HK-2 (cell line): ENCODE measurements around the gene NPTN.
"Not testable (repeated sequence)": the region's sequence is repeated elsewhere in the genome, so short reads cannot be mapped to it uniquely, and the experiment has no call there.

Experiments used
- DNase-seq: peaks from one replicate; pipeline ENCODE4 v3.0.0-alpha.2; 2018; ENCODE audit not compliant: unreplicated experiment

The NPTN gene

GRCh38 chr15:73570355-73571032, 62.7 kb downstream of the NPTN start:
- no peak for DNase-seq

DNA sequence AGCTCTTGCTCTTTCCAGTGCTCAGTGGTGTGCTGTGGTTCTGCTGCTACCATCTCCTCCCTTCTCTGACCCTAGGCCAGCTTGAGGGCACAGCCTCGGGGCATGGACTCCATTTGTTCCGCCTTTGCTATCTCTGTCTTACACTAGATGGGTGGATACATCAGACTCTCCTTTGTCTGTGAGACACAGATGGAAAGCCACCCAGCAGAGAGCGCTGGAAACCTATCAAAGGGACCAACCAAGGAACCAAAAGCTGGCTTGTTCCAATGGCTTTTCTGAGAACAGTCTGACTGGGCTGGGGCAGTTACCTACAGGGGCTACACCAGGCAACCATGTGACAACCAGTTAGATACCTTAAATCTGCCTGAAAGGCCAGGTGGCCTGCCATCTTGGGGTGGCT, 63.8 kb downstream of the NPTN start:
- DNase-seq = no peak

DNA sequence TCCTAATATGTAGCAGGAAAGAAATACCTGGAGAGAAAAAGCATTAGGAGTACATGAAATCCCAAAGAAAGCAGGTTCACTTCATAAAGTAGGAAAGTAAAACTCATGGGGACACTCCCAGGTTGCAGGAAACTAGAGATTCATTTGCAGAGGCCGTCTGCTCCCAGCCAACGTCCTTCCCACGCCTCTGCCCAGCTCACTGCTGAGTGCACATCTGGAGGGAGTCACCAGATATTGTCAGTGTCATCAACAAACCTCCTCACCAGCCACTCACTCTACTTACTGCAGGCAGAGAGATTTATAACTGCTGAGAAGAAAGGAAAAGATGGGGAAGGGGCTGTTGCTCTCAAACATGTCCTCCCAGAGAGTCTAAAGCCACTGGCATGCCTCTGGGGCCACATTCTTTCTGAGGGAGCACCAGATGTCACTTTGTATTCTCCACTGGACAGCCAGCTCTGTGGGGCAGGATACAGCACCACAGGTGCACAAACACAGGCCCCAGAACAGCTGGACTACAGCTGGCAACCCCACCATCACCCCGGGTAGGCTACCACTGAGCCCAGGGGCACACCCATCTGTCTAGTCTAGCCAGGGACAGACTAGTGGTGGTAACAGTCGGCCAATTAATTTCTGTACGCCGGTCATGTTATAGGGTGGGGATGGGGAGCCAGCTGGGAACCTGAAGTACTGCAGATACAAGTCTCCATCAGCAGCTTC, 64.5 kb downstream of the NPTN start:
- DNase-seq = no peak

DNA sequence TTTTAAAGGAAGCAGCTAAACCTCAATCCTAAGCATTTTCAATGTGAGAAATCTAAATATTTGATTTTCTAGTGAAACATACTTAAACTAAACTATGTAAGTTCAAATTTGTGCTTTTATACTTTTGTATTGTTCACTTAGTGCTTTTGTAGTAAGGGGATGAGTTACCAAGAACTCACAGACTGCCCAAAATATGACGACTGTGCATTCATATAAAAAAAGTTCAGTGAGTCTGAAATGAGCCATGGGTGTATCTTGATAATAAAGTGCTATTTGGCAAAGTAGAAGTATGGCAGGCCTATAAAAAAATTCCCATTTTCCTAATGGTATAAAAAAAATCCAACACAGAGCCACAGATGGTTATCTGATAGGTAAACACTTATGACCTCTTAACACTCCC, 66.2 kb downstream of the NPTN start:
- no peak for DNase-seq

DNA sequence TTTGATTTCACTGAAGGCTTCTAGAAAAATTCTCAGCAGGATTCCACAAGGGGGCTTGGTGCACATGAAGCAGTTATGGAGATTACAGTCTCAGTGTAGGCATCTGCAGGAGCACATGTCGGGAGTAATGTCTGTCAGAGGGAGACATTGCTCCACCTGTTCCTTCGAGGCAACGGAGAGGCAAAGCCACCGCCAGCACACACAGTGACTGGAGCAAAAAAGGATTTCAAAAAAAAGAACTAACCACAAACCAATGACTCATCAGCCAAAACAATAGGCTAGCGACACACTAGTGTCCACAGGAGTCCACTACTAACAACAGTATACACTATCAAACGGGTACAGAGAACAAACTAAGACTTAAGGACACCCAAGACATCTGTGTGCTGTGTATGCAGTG, 68.9 kb downstream of the NPTN start:
- peak; percentile 12 for DNase-seq

GRCh38 chr15:73560501-73561117, 72.6 kb downstream of the NPTN start:
- DNase-seq = no peak

GRCh38 chr15:73558529-73558928, 74.7 kb downstream of the NPTN start:
- DNase-seq = no peak

DNA sequence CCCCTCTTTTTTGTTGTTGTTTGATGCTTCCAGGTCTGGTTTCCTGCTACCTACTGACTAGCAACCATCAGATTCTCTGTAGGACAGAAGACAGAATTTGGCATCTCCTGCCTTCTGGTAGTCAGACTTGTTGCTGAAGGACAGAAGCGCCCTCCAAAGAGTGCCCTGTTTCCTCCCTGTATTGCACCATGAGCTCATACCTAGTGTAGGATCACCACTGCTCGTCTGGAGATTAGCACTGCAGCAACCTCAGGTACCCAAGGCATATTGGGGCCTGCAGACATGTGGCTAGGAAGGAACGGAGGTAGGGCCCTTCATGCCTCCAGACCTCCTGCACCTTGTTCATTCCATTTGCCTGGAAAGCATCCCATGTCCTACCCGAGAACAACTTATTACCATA, 78.1 kb downstream of the NPTN start:
- no peak for DNase-seq

DNA sequence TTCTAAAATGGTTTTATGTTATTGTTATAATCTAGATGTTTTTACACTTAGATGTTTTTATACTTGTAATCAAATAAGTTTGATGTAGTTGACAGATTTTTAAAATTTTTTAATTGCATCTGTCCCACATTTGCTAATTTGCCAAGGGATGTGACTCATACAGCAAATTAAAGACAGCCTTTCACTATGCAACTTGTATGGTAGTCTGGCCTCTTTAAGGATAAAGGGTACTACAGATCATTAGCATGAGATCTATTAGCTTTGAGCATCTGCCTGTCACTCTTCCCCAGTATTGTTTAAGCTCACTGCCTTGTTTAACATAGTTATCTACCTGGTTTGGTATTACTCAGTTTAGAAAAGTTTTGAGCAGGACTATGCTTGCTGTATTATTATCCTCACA, 83.0 kb downstream of the NPTN start:
- DNase-seq = no peak

DNA sequence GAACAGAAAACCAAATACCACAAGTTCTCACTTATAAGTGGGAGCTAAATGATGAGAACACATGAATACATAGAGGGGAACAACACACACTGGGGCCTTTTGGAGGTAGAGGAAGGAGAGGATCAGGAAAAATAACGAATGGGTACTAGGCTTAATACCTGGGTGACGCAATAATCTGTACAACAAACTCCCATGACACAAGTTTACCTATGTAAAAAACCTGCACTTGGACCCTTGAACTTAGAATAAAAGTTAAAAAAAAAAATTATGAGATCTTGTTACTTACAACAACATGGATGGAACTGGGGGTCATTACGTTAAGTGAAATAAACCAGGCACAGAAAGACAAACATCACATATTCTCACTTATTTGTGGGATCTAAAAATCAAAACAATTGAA, 84.3 kb downstream of the NPTN start:
- not testable (repeated sequence) for DNase-seq

- DNase-seq = no peak
Observed at GRCh38 chr15:73541479-73541878, 91.7 kb downstream of the NPTN start.

DNA sequence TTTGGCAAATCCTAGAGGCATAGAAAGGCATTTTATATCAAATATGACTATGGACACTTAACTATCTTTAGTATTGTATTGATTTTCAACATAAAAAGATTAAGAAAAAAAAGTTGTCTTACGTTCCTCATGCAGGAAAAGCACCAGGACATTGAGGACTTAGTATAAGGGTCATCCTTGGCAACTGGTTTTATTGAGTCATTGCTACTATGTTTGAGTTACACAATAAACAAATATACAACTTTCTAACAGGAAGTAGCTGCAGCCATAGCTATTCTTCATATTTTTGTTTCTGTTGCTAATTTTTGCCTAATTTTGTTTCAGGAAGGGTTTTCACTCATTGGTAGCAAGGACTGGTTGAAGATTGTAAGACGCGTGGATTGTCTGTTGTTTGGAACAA, 93.0 kb downstream of the NPTN start:
- DNase-seq = no peak

DNA sequence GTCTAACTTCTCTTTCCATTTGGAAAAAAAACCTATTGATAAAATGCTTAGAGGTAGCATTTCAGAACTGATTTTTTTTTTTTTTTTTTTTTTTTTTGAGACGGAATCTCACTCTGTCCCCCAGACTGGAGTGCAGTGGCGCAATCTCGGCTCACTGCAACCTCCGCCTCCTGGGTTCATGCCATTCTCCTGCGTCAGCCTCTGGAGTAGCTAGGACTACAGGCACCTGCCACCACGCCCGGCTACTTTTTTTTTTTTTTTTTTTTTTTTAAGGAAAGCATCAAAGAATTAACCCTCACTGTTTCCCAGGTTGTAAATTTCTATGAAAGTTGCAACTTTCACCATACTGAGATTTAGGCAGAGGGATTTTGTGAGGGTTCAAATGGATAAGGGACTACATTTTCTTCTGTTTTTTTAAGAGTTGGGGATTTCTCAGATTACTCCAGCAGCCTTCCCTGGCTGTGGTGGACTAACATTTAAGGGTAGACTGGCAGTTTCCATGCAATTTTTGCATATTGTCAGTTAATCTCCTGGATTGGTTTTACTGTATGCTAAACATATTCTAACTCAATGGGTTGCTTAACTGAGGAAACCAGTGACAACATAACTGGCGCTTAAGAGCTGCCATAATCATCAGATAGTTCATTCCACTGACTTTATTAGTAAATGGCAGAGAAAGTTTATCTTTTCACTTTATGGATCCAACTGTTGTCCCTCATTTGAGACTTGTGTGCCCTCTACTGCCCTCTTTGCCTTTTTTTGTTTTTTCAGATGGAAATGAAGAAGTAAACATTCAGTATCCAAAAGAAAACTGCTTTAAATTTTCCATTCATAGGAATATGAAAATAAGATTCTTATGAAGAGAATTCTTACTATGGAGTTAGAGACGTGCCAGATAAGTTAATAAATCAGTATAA, 93.7 kb downstream of the NPTN start:
- DNase-seq = no peak

DNA sequence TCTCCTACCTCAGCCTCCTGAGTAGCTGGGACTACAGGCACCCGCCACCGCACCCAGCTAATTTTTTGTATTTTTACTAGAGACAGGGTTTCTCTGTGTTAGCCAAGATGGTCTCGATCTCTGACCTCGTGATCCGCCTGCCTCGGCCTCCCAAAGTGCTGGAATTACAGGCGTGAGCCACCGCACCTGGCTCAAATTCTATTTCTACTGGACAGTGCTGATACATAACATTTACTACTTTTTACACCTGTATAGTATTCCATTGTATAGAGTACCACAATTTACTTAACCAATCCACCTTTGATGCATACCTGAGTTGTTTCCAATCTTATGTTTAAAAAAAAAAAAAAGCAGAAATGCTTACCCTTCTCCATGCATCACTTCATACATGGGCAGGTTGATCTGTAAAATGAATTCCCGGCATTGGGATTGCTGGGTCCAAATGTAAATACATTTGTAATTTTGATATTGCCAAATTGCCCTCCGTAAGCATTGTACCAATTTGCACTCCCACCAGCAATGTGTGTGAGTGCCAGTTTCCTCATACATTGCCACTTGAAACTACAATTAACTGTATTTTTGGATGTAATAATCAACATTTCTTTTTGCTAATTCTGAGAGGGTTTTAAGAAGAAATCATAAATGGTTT, 94.5 kb downstream of the NPTN start:
- DNase-seq = no peak

- no peak for DNase-seq
Observed at GRCh38 chr15:73538123-73538522, 95.1 kb downstream of the NPTN start.

DNA sequence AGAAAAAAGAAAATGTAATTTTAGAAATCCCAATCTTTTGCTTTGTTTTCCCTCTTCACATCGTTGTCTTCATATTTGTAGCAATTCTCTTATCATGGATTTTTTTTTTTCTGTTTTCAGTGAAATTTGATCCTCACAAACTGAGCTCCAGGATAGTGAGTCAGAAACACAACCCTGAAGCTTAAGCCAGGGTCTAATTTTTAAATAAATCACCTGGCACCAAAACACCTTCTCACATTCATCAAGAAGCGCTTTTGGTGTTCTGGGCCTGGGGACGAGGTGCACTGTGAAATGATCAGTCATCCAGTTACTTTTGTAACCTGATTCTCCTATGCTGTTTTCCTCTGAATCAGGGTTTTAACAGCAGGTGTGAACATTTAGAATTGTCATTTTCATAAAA, 102.5 kb downstream of the NPTN start:
- no peak for DNase-seq

DNA sequence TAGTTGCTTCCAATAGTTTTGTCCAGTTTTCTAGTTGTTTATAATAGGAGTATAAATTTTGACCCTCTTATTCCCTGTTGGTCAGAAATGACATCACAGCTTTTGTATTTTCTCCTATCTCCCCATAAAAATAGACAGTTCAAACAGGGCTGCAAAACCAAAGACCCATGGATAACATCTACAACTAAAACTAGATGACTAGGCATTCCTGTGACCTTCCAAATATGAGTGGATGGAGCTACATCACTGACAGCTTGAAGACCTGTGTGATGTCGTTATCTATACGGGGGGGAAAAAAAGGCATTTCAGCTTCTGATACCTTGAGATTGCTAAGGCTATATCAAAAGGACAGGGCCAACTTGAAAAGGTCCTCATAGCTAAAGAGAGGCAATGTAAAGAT, 105.6 kb downstream of the NPTN start:
- no peak for DNase-seq

GRCh38 chr15:73524919-73525318, 108.3 kb downstream of the NPTN start:
- no peak for DNase-seq

GRCh38 chr15:73522011-73522410, 111.2 kb downstream of the NPTN start:
- DNase-seq = no peak

DNA sequence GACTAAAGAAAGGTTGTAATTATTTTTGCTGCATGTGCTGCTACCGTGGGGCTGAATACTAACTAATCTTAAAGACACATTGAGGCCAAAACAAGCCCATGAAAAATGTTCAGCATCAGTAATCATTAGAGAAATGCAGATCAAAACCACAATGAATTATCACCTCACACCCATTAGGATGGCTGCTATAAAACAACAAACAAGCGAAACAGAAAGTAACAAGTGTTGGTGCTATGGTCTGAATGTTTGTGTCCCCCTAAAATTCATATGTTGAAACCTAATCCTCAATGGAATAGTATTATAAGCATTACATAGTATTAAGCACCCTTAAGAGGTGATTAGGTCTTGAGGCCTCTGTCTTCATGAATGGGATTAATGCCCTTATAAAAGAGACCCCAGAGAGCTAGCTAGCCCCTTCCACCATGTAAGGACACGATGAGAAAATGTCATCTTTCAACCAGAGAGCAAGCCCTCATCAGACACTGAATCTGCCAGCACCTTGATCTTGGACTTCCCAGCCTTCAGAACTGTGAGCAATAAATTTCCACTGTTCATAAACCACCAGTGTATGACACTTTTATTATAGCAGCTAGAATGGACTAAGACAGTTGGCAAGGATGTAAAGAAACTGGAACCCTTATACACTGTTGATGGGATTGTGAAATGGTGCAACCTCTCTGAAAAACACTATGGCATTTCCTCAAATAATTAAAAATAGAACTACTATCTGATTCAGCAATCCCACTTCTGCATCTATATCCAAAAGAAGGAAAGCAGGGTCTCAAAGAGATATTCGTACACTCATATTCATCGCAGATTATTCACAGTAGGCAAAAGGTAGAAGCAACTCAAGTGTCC, 114.1 kb downstream of the NPTN start:
- DNase-seq = no peak
